NCI-H82 (cell line): ENCODE data around the gene TMEM8B.
"Not testable (repeated sequence)": the region's sequence is repeated elsewhere in the genome, so short reads cannot be mapped to it uniquely, and the experiment has no call there.

Experiments
- DNase-seq: peaks from one replicate; lab custom pipeline; 2025; lab: John Stamatoyannopoulos, UW

TMEM8B gene

GRCh38 chr9:35906923-35907699 is 78.1 kb downstream of the TMEM8B start:
- peak; percentile 94 for DNase-seq

DNA sequence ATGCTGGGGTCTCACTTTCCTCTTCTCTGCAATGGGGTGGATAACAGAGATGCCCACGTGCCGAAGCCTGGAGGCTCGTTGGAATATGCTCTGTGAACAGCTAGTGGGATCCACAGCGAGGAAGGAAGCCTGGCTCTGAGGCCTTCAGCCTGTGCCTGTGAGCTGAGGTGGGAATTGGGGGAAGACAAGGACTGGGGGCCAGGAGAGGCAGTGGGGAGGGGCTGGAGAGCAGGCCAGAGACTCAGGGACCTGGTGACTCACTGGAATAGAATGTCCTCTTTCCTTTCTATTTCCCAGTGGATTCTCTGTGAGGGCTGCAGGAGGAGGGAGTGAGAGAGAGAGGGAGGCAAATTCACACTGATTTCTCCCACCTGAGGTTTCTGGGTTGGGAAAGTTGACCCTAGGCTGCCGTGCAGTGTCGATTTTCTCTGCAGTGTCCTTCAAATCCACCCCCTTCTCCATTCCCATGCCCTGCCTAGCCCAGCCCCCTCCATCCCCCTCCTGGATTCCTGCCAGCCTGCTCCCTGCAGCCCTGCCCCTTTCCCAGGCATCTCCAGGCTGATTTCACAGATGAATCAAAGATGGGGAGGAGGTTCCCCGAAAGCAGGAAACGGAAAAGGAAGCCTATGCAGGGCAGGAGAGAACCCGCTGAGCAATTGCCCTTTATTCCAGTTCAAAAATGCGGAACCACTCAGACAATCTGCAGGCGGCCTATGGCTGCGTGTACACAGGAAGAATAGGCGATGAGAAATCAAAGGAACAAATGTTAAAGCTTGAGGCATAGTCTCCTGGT is 78.9 kb downstream of the TMEM8B start:
- peak; percentile 75 for DNase-seq

- peak; percentile 34 for DNase-seq
These were observed 79.6 kb downstream of the TMEM8B start for GRCh38 chr9:35908504-35909125.

GRCh38 chr9:35909274-35909673 is 80.2 kb downstream of the TMEM8B start, which contains the start of gene SPAAR:
SPAAR (plus strand) TSS chr9:35909490; CDS start chr9:35910464, 974 bp downstream.
- no peak for DNase-seq

DNA sequence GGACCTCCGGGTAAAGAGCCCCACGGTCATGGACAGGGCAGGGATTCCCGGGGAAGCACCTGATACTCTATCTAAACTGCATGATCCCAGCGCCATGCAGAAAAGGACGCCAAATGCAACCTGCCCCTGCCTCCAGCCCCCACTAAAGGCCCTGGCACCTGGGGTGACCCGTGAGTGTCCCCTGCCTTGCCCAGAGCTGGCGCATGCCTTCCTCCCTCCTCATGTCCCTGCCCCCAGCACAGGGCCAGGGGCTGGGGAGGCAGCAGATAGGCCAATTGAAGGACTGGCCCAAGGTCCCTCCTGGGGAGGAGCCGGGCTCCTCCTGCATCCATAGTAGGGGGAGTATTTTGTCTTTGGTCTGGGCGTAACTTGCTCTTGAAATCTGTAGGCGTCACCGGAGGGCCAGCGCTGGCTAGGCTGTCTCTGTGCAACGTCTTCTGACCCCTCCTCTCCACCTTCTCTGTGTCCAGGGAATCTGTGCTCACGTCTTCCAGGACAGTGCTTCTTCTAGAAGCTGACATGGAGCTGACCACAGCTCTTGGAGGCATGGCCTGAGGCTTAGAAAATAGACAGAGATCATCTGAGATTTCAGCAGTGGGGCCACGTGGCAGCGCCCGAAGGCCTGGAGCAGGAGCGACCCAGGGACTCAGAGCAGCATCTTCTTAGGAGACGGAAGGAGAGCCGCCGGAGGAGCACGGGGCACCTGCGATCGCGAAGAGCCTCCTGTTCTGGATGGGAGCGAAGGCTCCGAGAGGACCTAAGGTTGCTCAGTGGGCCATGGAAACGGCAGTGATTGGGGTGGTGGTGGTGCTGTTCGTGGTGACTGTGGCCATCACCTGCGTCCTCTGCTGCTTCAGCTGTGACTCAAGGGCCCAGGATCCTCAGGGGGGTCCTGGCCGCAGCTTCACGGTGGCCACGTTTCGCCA is 80.9 kb downstream of the TMEM8B start:
- DNase-seq: no peak

DNA sequence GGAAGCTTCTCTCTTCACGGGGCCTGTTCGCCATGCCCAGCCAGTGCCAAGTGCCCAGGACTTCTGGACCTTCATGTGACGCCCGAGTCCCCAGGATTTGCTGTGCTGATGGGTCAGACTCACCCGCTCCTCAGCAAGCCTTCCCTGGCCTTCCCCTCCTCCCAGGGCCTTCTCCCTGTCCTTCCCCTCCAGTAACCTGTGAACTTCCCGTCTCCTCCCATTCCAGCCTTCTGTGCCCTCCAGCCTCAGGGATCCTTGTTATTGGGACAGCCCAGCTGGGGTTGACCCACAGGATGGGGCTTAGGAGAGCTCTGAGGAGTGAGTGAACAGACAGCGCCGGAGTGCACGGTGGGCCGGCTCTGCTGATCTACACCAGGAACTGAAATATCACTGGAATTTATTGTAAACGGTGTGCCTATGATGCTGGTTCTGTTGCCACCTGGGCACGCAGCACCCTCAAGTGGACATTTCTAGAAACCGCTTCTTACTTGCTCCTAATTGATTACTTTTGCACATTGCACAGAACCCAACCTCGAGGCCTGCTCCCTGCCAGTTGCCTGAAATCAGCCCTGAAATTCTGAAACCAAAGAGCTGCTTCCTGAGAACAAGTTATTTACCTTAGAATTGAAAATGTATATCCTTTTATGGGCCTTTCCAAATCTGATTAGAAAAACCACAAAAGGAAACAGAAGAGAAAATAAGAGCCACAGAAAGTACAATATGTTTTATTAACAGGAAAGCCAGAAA is 81.8 kb downstream of the TMEM8B start:
- DNase-seq: peak; percentile 56

GRCh38 chr9:35911690-35912089 is 82.7 kb downstream of the TMEM8B start:
- no peak for DNase-seq

DNA sequence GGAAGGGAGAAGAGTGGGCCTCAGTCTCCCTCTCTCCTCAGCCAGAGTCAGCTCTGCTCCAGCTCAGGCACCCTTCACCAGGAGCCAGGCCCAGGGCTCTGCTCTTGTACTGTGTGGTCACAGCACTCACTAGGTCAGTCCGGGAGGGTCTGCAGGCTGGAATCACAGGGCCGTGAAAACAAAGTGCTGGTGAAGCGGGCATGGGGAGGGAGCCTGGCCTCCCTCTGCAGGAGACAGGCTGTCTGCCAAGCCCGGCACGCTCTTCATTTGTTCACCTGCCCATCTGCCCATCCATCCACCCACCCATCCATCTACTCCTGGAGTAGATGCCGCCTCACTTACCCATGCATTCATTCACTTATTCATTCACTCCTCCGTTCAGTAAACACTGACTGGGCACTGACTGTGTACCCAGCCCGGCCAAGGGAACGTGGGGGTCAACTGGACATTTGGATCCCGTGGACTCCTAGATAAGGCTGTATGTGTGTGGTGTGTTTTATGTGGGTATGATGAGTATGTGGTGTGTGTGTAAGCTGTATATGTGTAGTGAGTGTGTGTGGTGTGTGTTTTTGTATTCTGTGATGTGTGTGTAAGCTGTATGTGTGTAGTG is 83.9 kb downstream of the TMEM8B start:
- no peak for DNase-seq

GRCh38 chr9:35913429-35913828 is 84.4 kb downstream of the TMEM8B start:
- not testable (repeated sequence) for DNase-seq

- no peak for DNase-seq
These were observed 85.3 kb downstream of the TMEM8B start for GRCh38 chr9:35914301-35914807.
